Activated CD8-positive, alpha-beta memory T cell treated with anti-CD3 and anti-CD28 coated beads, Interleukin-2, amount 50 U/mL, for 4 hours (primary cell): ENCODE results near the gene GPR152.
A peak's percentile ranks its signal among the peaks of the same experiment; 100 is the strongest.
"Not testable (repeated sequence)": the region's sequence is repeated elsewhere in the genome, so short reads cannot be mapped to it uniquely, and the experiment has no call there.

Source experiments
- DNase-seq: peaks from one replicate; pipeline ENCODE4 v3.0.0-alpha.2; 2020

Gene GPR152

GRCh38 chr11:67489203-67489884 is 36.8 kb upstream of the GPR152 start:
- peak; percentile 15 for DNase-seq

- no peak for DNase-seq
These were observed 34.1 kb upstream of the GPR152 start for GRCh38 chr11:67486481-67487195.

GRCh38 chr11:67485873-67486361 is 33.4 kb upstream of the GPR152 start:
- not testable (repeated sequence) for DNase-seq

GRCh38 chr11:67484847-67485311 is 32.4 kb upstream of the GPR152 start:
- DNase-seq: peak; percentile 60

- no peak for DNase-seq
These were observed 31.5 kb upstream of the GPR152 start for GRCh38 chr11:67483831-67484665.

GRCh38 chr11:67482827-67483798 is 30.6 kb upstream of the GPR152 start, which contains the start of gene AIP:
AIP (plus strand) TSS chr11:67483026; CDS start chr11:67483159, 133 bp downstream.
- DNase-seq: peak; percentile 96

- DNase-seq: no peak
These were observed 29.8 kb upstream of the GPR152 start for GRCh38 chr11:67482275-67482826.

- DNase-seq: not testable (repeated sequence)
These were observed 25.0 kb upstream of the GPR152 start for GRCh38 chr11:67477344-67478050.

- not testable (repeated sequence) for DNase-seq
These were observed 24.2 kb upstream of the GPR152 start for GRCh38 chr11:67476692-67477091.

GRCh38 chr11:67472882-67473281 is 20.4 kb upstream of the GPR152 start:
- no peak for DNase-seq

GRCh38 chr11:67470337-67471002 is 17.9 kb upstream of the GPR152 start:
- no peak for DNase-seq

GRCh38 chr11:67469508-67469811 is 16.9 kb upstream of the GPR152 start:
- no peak for DNase-seq

GRCh38 chr11:67468759-67469507 is 16.4 kb upstream of the GPR152 start, which contains the start of gene TMEM134:
TMEM134 (minus strand) TSS chr11:67469251; CDS start chr11:67469192, 59 bp downstream.
- DNase-seq: peak; percentile 90

- DNase-seq: no peak
These were observed 15.9 kb upstream of the GPR152 start for GRCh38 chr11:67468456-67468758.

- no peak for DNase-seq
These were observed 15.5 kb upstream of the GPR152 start for GRCh38 chr11:67468056-67468455.

GRCh38 chr11:67466962-67467771 is 14.6 kb upstream of the GPR152 start:
- no peak for DNase-seq

- DNase-seq: no peak
These were observed 13.8 kb upstream of the GPR152 start for GRCh38 chr11:67466367-67466766.

GRCh38 chr11:67465530-67465929 is 13.0 kb upstream of the GPR152 start:
- not testable (repeated sequence) for DNase-seq

- DNase-seq: no peak
These were observed 12.6 kb upstream of the GPR152 start for GRCh38 chr11:67465189-67465510.
